GM19397 (cell line): ENCODE measurements around the gene LYL1.
A peak's percentile ranks its signal among the peaks of the same experiment; 100 is the strongest.

Experiments
- ATAC-seq: cut with Tn5 transposase; IDR thresholded peaks from one replicate; pipeline ENCODE4 v1.9.1; 2021; ENCODE audit warnings: mild to moderate bottlenecking, moderate library complexity; ENCODE audit not compliant: unreplicated experiment

The LYL1 gene

DNA sequence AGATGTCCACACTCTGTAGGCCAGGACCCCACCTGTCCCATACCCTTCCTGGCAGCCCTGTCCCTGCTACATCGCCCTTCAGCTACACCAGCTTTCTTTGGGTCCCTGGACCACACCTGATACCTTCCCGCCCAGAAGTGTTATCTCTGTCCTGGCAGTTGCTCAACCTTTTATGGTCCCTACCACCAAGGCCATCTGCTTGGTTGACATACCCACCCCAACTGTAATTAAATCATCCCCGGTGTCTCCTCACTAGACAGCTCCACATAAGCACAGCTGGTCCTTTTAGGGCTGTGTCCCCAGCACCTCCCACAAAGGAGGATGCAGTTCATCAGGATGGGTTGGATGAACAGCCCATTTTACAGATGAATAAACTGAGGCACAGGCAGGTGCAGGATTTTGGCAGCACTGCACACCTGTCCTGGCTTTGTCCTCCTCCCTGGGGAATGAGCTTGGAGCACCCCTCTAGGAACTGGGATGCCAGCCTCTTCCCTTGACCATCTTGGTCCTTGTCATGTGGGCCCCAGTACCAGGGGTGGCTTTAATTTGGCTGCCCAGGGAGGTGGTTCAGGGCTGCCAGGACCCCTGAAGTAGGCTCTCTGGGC, 28.3 kb upstream of the LYL1 start:
- ATAC-seq: no peak

DNA sequence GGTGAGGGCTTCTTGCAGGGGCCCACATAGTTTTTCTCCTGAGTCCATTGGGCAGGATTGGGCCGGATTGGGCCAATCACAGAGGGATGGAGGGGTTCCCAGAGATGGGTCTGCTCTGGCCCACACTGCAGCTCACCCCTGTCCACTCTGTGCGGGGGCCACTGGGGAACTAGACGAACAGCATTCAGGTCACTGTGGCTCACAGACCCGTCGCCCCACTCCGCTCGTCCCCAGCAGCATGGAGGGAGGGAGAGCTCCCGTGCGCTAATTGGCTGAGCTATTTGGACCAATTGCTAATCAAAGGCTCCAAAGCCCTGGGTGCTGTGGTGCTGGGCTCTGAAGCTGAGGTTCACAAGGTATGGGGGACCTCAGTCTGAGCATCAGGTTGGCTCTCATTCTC, 26.7 kb upstream of the LYL1 start:
- ATAC-seq: no peak

DNA sequence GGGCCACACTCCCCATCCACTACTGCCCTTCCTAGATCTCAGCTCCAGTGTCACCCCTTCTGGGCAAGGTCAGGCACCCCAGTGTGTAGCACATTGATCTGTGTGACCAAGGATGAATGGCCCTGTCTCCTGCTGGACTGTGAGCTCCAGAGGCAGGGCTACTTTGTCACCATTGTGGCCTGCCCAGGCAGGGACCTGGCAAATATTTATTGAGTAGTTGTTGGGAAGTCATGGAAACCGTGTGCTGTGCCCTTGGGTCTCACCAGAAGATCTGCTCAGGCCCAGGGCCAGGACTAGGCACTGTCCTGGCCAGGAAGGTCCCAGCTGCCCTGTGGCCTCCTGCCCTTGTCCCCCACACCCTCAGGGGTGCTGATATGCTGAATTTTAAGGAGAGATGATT, 25.9 kb upstream of the LYL1 start:
- no peak for ATAC-seq

GRCh38 chr19:13127811-13128575, 25.3 kb upstream of the LYL1 start:
- ATAC-seq: no peak

GRCh38 chr19:13127051-13127450, 24.4 kb upstream of the LYL1 start:
- no peak for ATAC-seq

DNA sequence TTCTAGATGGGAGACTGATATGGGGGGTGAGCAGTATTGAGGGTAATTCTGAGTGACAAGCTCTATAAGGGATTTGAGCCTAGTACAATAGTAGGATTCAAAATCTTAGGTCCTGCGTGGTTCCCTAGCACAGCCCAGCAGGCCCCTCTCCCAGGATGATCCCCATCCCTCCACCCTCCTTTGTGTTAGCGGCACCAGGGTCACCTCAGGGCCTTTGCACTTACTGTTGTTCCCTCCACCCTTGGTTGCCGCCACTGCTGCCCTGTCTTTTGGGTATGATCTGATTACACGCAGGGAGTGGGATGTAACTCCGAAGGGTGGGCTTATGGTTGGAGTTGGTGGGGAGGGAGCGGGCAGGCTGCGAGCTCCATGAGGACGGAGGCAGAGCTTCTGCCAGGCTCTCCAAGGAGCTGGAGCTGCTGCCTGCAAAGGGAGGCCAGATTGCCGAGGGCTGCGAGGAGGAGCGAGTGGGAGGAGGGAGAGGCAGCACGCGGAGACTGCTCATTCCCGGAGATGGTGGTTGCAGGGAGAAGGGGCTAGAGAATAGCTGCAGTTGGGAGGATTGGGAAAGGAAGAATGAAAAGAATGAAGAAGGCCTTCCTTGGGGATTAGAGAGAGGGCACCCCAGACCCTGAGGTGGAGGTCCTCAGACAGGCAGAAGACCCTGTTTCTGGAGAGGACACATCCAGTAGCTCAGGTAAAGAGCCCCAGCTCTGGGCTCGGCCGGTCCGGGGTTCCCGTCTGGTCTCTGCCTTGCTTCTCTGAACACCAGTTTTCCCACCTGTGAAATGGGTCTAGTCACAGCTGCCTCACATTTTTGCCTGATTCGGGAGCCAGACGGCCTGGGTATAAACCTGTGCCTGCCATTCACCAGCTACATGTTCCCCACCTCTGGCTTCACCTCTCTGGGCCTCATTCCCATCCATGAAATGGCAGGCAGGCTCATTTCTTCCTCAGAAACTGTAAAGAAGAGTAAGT, 20.6 kb upstream of the LYL1 start:
- no peak for ATAC-seq

DNA sequence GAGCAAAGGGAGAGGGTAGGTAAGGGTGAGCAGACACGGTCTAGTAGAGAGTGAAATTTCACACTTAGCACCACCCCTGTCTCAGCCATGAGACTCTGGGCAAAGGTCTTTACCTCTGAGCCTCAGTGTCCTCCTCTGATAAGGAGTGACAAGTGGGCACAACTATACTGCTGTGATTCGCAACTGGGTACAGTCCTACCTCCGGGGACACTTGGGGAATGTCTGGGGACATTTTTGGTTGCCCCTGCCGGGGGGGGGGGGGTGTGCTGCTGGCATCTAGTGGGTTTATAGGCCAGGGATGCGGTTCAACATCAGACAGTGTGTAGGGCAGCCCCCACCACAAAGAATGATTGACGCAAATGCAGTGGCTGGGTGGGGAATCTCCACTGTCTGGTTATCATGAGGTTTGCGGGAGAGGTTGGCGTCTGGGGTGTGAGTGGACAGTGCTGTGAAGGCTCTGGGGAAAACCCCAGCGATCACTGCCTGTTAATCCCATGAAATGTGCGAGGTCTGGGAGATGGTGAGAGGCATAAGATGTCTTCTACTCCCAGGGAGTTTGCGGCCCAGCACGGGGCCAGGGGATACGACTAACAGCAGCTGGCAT, 19.7 kb upstream of the LYL1 start:
- ATAC-seq: no peak

GRCh38 chr19:13121551-13122274, 19.1 kb upstream of the LYL1 start:
- no peak for ATAC-seq

GRCh38 chr19:13120817-13121216, 18.2 kb upstream of the LYL1 start:
- no peak for ATAC-seq

- no peak for ATAC-seq
Observed at GRCh38 chr19:13120031-13120430, 17.4 kb upstream of the LYL1 start.

DNA sequence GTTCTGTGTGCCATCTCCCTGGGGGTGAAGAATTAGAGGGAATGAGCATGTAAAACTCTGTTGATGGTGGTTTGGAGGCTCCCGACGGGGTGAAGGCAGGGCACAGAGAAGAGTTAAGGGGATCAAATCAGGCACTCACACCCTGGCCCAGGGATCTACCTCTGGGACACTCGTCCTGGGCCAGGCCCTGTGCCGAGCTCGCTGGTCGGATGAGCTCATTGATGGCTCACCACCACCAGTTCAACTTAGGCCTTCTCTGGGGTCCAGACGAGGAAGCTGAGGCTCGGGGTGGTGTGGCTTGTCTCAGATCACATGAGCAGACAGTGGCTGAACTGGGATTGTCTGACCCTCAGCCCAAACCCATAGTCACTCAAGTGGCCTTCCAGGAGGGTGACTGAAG, 17.0 kb upstream of the LYL1 start:
- no peak for ATAC-seq

- ATAC-seq: peak; percentile 5
Observed at GRCh38 chr19:13118424-13119193, 16.0 kb upstream of the LYL1 start.

DNA sequence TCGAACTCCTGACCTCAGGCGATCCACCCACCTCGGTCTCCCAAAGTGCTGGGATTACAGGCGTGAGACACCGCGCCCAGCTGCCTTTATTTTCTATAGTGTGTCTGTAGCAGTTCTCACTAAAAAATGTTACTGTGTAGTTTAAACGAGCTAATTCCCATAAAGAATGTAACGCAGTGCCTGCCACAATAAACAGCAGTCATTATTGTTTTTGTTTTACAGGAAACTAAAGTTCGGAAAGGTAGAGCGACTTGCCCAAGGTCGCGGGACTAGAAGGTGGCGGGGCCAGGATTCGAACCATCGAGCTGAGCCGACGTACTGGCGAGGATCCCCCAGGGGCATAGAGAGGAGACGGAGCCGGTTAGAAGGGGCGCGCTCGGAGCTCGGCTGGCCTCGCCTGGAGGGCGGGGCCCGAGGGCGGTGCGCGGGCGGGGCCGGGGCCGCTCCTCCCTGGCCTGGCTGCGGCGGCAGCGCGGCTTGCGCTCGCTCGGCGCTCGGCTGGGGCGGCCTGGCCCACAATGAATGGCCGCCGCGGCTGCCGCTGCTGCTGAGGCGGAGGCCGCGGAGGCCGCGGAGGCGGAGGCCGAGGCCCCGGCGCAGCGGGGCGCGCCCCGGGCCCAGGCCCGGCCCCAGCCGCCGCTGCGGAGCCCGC, 15.2 kb upstream of the LYL1 start, which contains the start of gene NACC1:
NACC1 (plus strand) TSS at position 493 of the 652 bp plus-strand sequence. CDS start 16,944 bp downstream, outside the sequence.
- peak; percentile 71 for ATAC-seq

- peak; percentile 10 for ATAC-seq
Observed at GRCh38 chr19:13117176-13117771, 14.6 kb upstream of the LYL1 start.

DNA sequence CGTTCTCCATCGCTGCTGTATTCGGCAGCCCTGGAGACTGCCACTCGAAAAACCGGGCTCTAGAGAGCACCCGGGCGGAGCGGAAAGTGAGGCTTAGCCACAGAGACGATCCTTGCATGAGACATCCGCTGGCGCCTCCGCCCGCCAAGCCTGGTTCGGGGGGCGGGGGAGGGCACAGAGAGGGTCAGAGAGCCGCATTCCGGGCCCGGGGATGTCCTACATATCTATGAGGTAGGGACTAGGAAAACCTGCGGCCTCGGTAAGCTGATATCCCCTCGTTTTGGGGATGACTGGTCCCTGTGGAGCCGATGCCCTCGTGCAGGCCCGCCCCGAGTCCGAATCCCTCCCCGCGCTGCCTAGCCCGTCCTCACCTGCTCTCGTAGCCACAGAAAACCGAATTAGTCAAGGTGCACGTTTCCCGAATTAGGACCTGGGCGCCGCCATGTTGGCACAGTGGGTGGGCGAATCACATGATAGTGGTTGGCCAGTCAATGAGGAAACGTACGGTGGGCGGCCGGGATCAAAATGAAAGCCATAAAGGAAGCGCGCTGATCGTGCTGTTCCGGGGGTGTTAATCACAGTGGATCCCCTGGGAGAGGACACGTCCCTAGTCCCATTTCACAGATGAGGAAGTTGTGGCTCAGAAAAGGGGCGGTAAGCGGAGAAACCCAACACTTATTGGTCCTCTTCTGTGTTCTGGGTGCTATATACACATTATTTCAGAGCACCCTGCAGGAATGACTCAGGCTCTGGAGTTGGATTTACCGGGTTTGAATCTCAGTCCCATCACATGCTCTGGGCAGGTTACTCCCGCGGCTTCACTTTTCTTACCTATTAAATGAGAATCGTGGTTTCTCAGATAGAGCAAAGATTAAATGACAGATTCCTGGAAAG, 13.9 kb upstream of the LYL1 start, which contains the start of gene TRMT1:
TRMT1 (minus strand) TSS at position 459 of the 894 bp plus-strand sequence; CDS start at position 118, 341 bp downstream.
- ATAC-seq: peak; percentile 45

- no peak for ATAC-seq
Observed at GRCh38 chr19:13115936-13116281, 13.3 kb upstream of the LYL1 start.

- ATAC-seq: no peak
Observed at GRCh38 chr19:13112555-13112954, 9.9 kb upstream of the LYL1 start.
